ENCODE results near the gene LPAR6. TPM values are rescaled to one million over a fixed set of nuclear protein-coding genes. Genes with fewer than 3 reads are reported as not detected.
"Not testable (repeated sequence)": the region's sequence is repeated elsewhere in the genome, so short reads cannot be mapped to it uniquely, and the experiment has no call there.

Gene LPAR6
- total and polyA plus RNA-seq, 8 donors, result 1.4 to 104 (median 11.9) TPM

- Histone ChIP-seq H3K4me1 (no peaks in the 10 kb centered on the region), H3K27ac (no peak overlapping the region), H3K36me3 (peaks cover 0 to 5% (median 0%) of the 10 kb centered on the region in 4 donors), H3K27me3 (no peaks in the 10 kb centered on the region), H3K4me3 (no peak overlapping the region), H3K9me3 (peaks cover 0 to under 1% (median 0%) of the 10 kb centered on the region in 4 donors)
- intact Hi-C loops (cut with DNase I; ENCODE audit: low total_unique reads), result no loop called here
- TF ChIP-seq, protein P1, sequence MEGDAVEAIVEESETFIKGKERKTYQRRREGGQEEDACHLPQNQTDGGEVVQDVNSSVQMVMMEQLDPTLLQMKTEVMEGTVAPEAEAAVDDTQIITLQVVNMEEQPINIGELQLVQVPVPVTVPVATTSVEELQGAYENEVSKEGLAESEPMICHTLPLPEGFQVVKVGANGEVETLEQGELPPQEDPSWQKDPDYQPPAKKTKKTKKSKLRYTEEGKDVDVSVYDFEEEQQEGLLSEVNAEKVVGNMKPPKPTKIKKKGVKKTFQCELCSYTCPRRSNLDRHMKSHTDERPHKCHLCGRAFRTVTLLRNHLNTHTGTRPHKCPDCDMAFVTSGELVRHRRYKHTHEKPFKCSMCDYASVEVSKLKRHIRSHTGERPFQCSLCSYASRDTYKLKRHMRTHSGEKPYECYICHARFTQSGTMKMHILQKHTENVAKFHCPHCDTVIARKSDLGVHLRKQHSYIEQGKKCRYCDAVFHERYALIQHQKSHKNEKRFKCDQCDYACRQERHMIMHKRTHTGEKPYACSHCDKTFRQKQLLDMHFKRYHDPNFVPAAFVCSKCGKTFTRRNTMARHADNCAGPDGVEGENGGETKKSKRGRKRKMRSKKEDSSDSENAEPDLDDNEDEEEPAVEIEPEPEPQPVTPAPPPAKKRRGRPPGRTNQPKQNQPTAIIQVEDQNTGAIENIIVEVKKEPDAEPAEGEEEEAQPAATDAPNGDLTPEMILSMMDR (IDR thresholded peaks at IDR 0.05), result no peak
- TF ChIP-seq POLR2A (IDR thresholded peaks at IDR 0.05) (no peak), POLR2AphosphoS5 (IDR thresholded peaks at IDR 0.05) (no peak), EP300 (IDR thresholded peaks at IDR 0.05) (no peak)
- no peak for DNase-seq
Observed at GRCh38 chr13:48426052-48426451, 13.1 kb upstream of the LPAR6 start.

GRCh38 chr13:48424212-48424611 lies 11.3 kb upstream of the LPAR6 start:
- DNase-seq, result no peak
- no peak overlapping the region for H3K4me3 ChIP-seq
- H3K27ac ChIP-seq, result no peak overlapping the region
- H3K9me3 ChIP-seq, result peaks cover 0 to 7% (median 0%) of the 10 kb centered on the region in 4 donors
- TF ChIP-seq, protein P1 (IDR thresholded peaks at IDR 0.05), result no peak
- TF ChIP-seq POLR2AphosphoS5 (IDR thresholded peaks at IDR 0.05), result no peak
- no peak for TF ChIP-seq POLR2A (IDR thresholded peaks at IDR 0.05)
- no peak for TF ChIP-seq EP300 (IDR thresholded peaks at IDR 0.05)
- 90 to 97% (median 94%) methylated on average over 3 of the region's 3 CpGs for WGBS, 5 donors
- H3K27me3 ChIP-seq, result no peaks in the 10 kb centered on the region
- peaks cover 0 to 5% (median 0%) of the 10 kb centered on the region in 4 donors for H3K36me3 ChIP-seq
- H3K4me1 ChIP-seq, result no peaks in the 10 kb centered on the region
- intact Hi-C loops (cut with DNase I; ENCODE audit: low total_unique reads), result no loop called here

DNA sequence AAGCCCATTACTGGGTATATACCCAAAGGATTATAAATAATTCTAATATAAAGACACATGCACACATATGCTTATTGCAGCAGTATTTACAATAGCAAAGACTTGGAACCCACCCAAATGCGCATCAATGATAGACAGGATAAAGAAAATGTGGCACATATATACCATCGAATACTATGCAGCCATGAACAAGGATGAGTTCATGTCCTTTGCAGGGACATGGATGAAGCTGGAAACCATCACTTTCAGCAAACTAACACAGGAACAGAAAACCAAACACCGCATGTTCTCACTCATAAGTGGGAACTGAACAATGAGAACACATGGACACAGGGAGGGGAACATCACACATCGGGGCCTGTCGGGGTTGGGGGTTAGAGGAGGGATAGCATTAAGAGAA lies 9.1 kb upstream of the LPAR6 start:
- H3K27ac ChIP-seq; H3K9me3 ChIP-seq; H3K4me1 ChIP-seq; H3K27me3 ChIP-seq; H3K4me3 ChIP-seq; intact Hi-C loops (cut with DNase I; ENCODE audit: low total_unique reads); DNase-seq; H3K36me3 ChIP-seq: not testable (repeated sequence)
- WGBS, 5 donors, result 96 to 100% (median 97%) methylated on average over 5 of the region's 5 CpGs

GRCh38 chr13:48415516-48415915 lies 2.6 kb upstream of the LPAR6 start:
- peaks cover 0 to 2% (median 0%) of the 10 kb centered on the region in 4 donors for H3K9me3 ChIP-seq
- TF ChIP-seq POLR2AphosphoS5 (IDR thresholded peaks at IDR 0.05), result no peak
- no peak for TF ChIP-seq POLR2A (IDR thresholded peaks at IDR 0.05)
- TF ChIP-seq, protein P1 (IDR thresholded peaks at IDR 0.05), result no peak
- TF ChIP-seq EP300 (IDR thresholded peaks at IDR 0.05), result no peak
- no peak overlapping the region for H3K27ac ChIP-seq
- H3K36me3 ChIP-seq, result peaks cover 0 to 16% (median 9%) of the 10 kb centered on the region in 4 donors
- intact Hi-C loops (cut with DNase I; ENCODE audit: low total_unique reads), result no loop called here
- WGBS, 5 donors, result 63 to 76% (median 73%) methylated on average over 2 of the region's 2 CpGs
- peaks cover 0 to 19% (median 4%) of the 10 kb centered on the region in 4 donors for H3K4me1 ChIP-seq
- no peak overlapping the region for H3K4me3 ChIP-seq
- no peaks in the 10 kb centered on the region for H3K27me3 ChIP-seq
- no peak for DNase-seq

GRCh38 chr13:48414501-48414900 lies 1.6 kb upstream of the LPAR6 start:
- Histone ChIP-seq H3K9me3 (no peaks in the 10 kb centered on the region), H3K27me3 (no peaks in the 10 kb centered on the region), H3K36me3 (peaks cover 0 to 16% (median 9%) of the 10 kb centered on the region in 4 donors), H3K27ac (no peak overlapping the region), H3K4me3 (no peak overlapping the region), H3K4me1 (peaks cover 0 to 24% (median 4%) of the 10 kb centered on the region in 4 donors)
- intact Hi-C loops (cut with DNase I; ENCODE audit: low total_unique reads), result no loop called here
- TF ChIP-seq EP300 (IDR thresholded peaks at IDR 0.05) (no peak), POLR2AphosphoS5 (IDR thresholded peaks at IDR 0.05) (no peak), POLR2A (IDR thresholded peaks at IDR 0.05) (no peak)
- TF ChIP-seq, protein P1 (IDR thresholded peaks at IDR 0.05), result no peak
- no peak for DNase-seq

All from stomach (tissue), 9 donors.